WTC11 (cell line): Measurements from ENCODE around the gene PLA2G5. TPM values are rescaled to one million over a fixed set of nuclear protein-coding genes. Genes with fewer than 3 reads are reported as not detected.
"Not testable (repeated sequence)": the region's sequence is repeated elsewhere in the genome, so short reads cannot be mapped to it uniquely, and the experiment has no call there.

Experiments
- ATAC-seq: fragments of 200-7000 bp; cut with Tn5 transposase; 2 replicates; pipeline ENCODE4 v1.10.0; 2021; ENCODE audit warnings: mild to moderate bottlenecking, moderate library complexity
- CTCF ChIA-PET: fragments of 300-600 bp; sonication (Branson Sonifier 250); formaldehyde crosslinking; loops from one replicate; lab custom pipeline; 2021; ENCODE audit warnings: antibody characterized with exemption; lab: Charles Lee
- POLR2A ChIA-PET: fragments of 350-600 bp; sonication (Branson Sonifier 250); formaldehyde crosslinking; loops from one replicate; lab custom pipeline; 2021; ENCODE audit warnings: antibody characterized with exemption; lab: Charles Lee
- DNase-seq: peaks from one replicate; pipeline ENCODE4 v3.0.0; 2021; ENCODE audit warnings: low spot score
- H3K27ac Mint-ChIP-seq: 2 replicates; pipeline ENCODE4 v1.8.0; 2021; ENCODE audit warnings: mixed read lengths
- H3K27me3 Mint-ChIP-seq: 2 replicates; pipeline ENCODE4 v1.8.0; 2021; ENCODE audit warnings: low read depth, mild to moderate bottlenecking, moderate library complexity, mixed read lengths
- H3K36me3 Mint-ChIP-seq: 2 replicates; pipeline ENCODE4 v1.8.0; 2021; ENCODE audit warnings: mixed read lengths
- H3K4me1 Mint-ChIP-seq: 2 replicates; pipeline ENCODE4 v1.8.0; 2022; ENCODE audit warnings: mixed read lengths
- H3K4me3 Mint-ChIP-seq: 2 replicates; pipeline ENCODE4 v1.8.0; 2021; ENCODE audit warnings: mild to moderate bottlenecking, moderate library complexity, mixed read lengths
- H3K9me3 Mint-ChIP-seq: 2 replicates; pipeline ENCODE4 v1.8.0; 2021; ENCODE audit warnings: mixed read lengths
- ATF2 ChIP-seq: sonication (generic); formaldehyde crosslinking; IDR thresholded peaks from 2 replicates; pipeline ENCODE4 v1.8.1; 2022; ENCODE audit warnings: low read depth, missing genetic modification reagents, borderline replicate concordance
- FOXP4 ChIP-seq: sonication (generic); formaldehyde crosslinking; IDR thresholded peaks from 2 replicates; pipeline ENCODE4 v1.8.0; 2022; ENCODE audit warnings: mild to moderate bottlenecking, missing genetic modification reagents
- MAX ChIP-seq: sonication (generic); formaldehyde crosslinking; IDR thresholded peaks from 2 replicates; pipeline ENCODE4 v1.8.0; 2022; ENCODE audit warnings: mild to moderate bottlenecking, missing genetic modification reagents
- MLX ChIP-seq: sonication (generic); formaldehyde crosslinking; IDR thresholded peaks from 2 replicates; pipeline ENCODE4 v1.8.1; 2023; ENCODE audit warnings: mild to moderate bottlenecking, missing genetic modification reagents, moderate library complexity
- NR1H2 ChIP-seq: sonication (generic); formaldehyde crosslinking; IDR thresholded peaks from 2 replicates; pipeline ENCODE4 v1.9.0; 2021; ENCODE audit warnings: mild to moderate bottlenecking, moderate library complexity, missing genetic modification reagents
- NR2C2 ChIP-seq: sonication (generic); formaldehyde crosslinking; IDR thresholded peaks from 2 replicates; pipeline ENCODE4 v1.8.0; 2022; ENCODE audit warnings: mild to moderate bottlenecking, missing genetic modification reagents
- NR3C1 ChIP-seq: sonication (generic); formaldehyde crosslinking; conservative IDR thresholded peaks from 2 replicates; pipeline ENCODE4 v1.8.1; 2023; ENCODE audit warnings: low read depth, mild to moderate bottlenecking, missing genetic modification reagents
- PRRX2 ChIP-seq: fragments of 250-450 bp; sonication (Bioruptor Pico); IDR thresholded peaks from 2 replicates; pipeline ENCODE4 v1.8.0; 2021; ENCODE audit warnings: mild to moderate bottlenecking
- RORB ChIP-seq: fragments of 250-450 bp; sonication (Bioruptor Pico); IDR thresholded peaks from 2 replicates; pipeline ENCODE4 v1.9.0; 2021; ENCODE audit warnings: mild to moderate bottlenecking
- SP1 ChIP-seq: sonication (generic); formaldehyde crosslinking; conservative IDR thresholded peaks from 2 replicates; pipeline ENCODE4 v1.8.1; 2022; ENCODE audit warnings: missing genetic modification reagents
- ZNF232 ChIP-seq: sonication (generic); formaldehyde crosslinking; IDR thresholded peaks from 2 replicates; pipeline ENCODE4 v1.8.0; 2022; ENCODE audit warnings: mild to moderate bottlenecking, missing genetic modification reagents
- ZNF425 ChIP-seq: fragments of 250-450 bp; sonication (Bioruptor Pico); conservative IDR thresholded peaks from 2 replicates; pipeline ENCODE4 v1.9.0; 2021; ENCODE audit warnings: mild to moderate bottlenecking
- ZNF671 ChIP-seq: fragments of 250-450 bp; sonication (Bioruptor Pico); IDR thresholded peaks from 2 replicates; pipeline ENCODE4 v1.8.0; 2021; ENCODE audit warnings: mild to moderate bottlenecking
- total RNA-seq: library from RNA; stranded (reverse); gene quantifications from 3 replicates; pipeline ENCODE4 v1.2.3, GENCODE V29; 2021
- TF ChIP-seq, protein P1 (sequence below): sonication (generic); formaldehyde crosslinking; IDR thresholded peaks from 2 replicates; pipeline ENCODE4 v1.8.1; 2023; ENCODE audit warnings: mild to moderate bottlenecking, missing genetic modification reagents
- TF ChIP-seq, protein P2 (sequence below): sonication (generic); formaldehyde crosslinking; IDR thresholded peaks from 2 replicates; pipeline ENCODE4 v1.8.0; 2023; ENCODE audit warnings: missing genetic modification reagents

The PLA2G5 gene
- total RNA-seq, 1 experiment from 2014 or later: not detected

GRCh38 chr1:20059847-20060246 lies 10.1 kb upstream of the PLA2G5 start (continued):
- no peak for TF ChIP-seq MLX (CRISPR knock-in tag)
- no peak for TF ChIP-seq FOXP4 (CRISPR knock-in tag)
- no peak for TF ChIP-seq MAX (CRISPR knock-in tag)
- no peak for TF ChIP-seq NR3C1 (CRISPR knock-in tag)
- no peak for TF ChIP-seq RORB (CRISPR knock-in tag)
- TF ChIP-seq, protein P1, sequence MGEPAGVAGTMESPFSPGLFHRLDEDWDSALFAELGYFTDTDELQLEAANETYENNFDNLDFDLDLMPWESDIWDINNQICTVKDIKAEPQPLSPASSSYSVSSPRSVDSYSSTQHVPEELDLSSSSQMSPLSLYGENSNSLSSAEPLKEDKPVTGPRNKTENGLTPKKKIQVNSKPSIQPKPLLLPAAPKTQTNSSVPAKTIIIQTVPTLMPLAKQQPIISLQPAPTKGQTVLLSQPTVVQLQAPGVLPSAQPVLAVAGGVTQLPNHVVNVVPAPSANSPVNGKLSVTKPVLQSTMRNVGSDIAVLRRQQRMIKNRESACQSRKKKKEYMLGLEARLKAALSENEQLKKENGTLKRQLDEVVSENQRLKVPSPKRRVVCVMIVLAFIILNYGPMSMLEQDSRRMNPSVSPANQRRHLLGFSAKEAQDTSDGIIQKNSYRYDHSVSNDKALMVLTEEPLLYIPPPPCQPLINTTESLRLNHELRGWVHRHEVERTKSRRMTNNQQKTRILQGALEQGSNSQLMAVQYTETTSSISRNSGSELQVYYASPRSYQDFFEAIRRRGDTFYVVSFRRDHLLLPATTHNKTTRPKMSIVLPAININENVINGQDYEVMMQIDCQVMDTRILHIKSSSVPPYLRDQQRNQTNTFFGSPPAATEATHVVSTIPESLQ (CRISPR knock-in tag): no peak
- TF ChIP-seq ZNF671: no peak
- TF ChIP-seq, protein P2, sequence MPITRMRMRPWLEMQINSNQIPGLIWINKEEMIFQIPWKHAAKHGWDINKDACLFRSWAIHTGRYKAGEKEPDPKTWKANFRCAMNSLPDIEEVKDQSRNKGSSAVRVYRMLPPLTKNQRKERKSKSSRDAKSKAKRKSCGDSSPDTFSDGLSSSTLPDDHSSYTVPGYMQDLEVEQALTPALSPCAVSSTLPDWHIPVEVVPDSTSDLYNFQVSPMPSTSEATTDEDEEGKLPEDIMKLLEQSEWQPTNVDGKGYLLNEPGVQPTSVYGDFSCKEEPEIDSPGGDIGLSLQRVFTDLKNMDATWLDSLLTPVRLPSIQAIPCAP (CRISPR knock-in tag): no peak
- no peak for TF ChIP-seq SP1
- no peak for TF ChIP-seq PRRX2
- TF ChIP-seq NR2C2 (CRISPR knock-in tag): no peak
- no peak for TF ChIP-seq NR1H2 (CRISPR knock-in tag)
- TF ChIP-seq, all 79 proteins: peak for 0

GRCh38 chr1:20060791-20061190 lies 9.2 kb upstream of the PLA2G5 start:
- not testable (repeated sequence) for DNase-seq, H3K36me3 Mint-ChIP-seq

DNA sequence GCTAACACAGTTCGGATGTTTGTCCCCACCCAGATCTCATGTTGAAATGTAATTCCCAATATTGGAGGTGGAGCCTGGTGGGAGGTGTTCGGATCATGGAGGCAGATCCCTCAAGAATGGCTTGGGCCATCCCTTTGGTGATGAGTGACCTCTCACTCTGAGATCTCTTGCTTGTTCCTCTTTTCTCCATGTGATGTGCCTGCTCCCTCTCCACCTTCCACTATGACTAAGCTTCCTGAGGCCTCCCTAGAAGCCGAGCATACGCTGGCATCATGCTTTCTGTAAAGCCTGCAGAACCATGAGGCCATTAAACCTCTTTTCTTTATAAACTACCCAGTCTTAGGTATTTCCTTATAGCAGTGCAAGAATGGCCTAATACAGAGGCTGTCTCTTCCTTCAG lies 8.1 kb upstream of the PLA2G5 start:
- CTCF ChIA-PET: no interaction called here
- DNase-seq: no peak
- no peak for ATAC-seq
- peaks cover 3% of the 10 kb centered on the region; the same call in 1 of the 2 replicates for H3K36me3 Mint-ChIP-seq
- POLR2A ChIA-PET: no interaction called here
- H3K27me3 Mint-ChIP-seq: peaks cover 3% of the 10 kb centered on the region; the same call in 1 of the 2 replicates
- no peak overlapping the region for H3K27ac Mint-ChIP-seq
- no peak overlapping the region for H3K4me3 Mint-ChIP-seq
- H3K9me3 Mint-ChIP-seq: peaks cover 31% of the 10 kb centered on the region
- H3K4me1 Mint-ChIP-seq: no peaks in the 10 kb centered on the region
- no peak for TF ChIP-seq ZNF425 (CRISPR knock-in tag)
- TF ChIP-seq ZNF232: no peak
- no peak for TF ChIP-seq NR1H2 (CRISPR knock-in tag)
- no peak for TF ChIP-seq SP1
- TF ChIP-seq ATF2: no peak
- TF ChIP-seq FOXP4 (CRISPR knock-in tag): no peak
- TF ChIP-seq, protein P1 (CRISPR knock-in tag): no peak

More at GRCh38 chr1:20060791-20061190, 9.2 kb upstream of the PLA2G5 start:
- peaks cover 34% of the 10 kb centered on the region for H3K9me3 Mint-ChIP-seq
- H3K4me3 Mint-ChIP-seq, POLR2A ChIA-PET, H3K27ac Mint-ChIP-seq, ATAC-seq, CTCF ChIA-PET, H3K4me1 Mint-ChIP-seq, H3K27me3 Mint-ChIP-seq: not testable (repeated sequence)
